ENCODE measurements around the gene MYLK2.

Gene MYLK2

GRCh38 chr20:31871618-31871954 lies 52.4 kb downstream of the MYLK2 start:
- no peak for DNase-seq (ENCODE audit: low read depth in 2 of 2)

- no peak for DNase-seq (ENCODE audit: low read depth in 2 of 2)
Observed at GRCh38 chr20:31872406-31872805, 53.2 kb downstream of the MYLK2 start.

GRCh38 chr20:31875671-31876070 lies 56.5 kb downstream of the MYLK2 start:
- no peak for DNase-seq (ENCODE audit: low read depth in 2 of 2)

GRCh38 chr20:31877684-31878083 lies 58.5 kb downstream of the MYLK2 start:
- no peak for DNase-seq (ENCODE audit: low read depth in 2 of 2)

GRCh38 chr20:31879143-31879987 lies 60.2 kb downstream of the MYLK2 start:
- DNase-seq (ENCODE audit: low read depth in 2 of 2) = peak; percentile 76 to 79

GRCh38 chr20:31881945-31882344 lies 62.8 kb downstream of the MYLK2 start:
- DNase-seq (ENCODE audit: low read depth in 2 of 2) = no peak

GRCh38 chr20:31883829-31884228 lies 64.7 kb downstream of the MYLK2 start:
- no peak for DNase-seq (ENCODE audit: low read depth in 2 of 2)
